ENCODE data around the gene SOS2.

The SOS2 gene

DNA sequence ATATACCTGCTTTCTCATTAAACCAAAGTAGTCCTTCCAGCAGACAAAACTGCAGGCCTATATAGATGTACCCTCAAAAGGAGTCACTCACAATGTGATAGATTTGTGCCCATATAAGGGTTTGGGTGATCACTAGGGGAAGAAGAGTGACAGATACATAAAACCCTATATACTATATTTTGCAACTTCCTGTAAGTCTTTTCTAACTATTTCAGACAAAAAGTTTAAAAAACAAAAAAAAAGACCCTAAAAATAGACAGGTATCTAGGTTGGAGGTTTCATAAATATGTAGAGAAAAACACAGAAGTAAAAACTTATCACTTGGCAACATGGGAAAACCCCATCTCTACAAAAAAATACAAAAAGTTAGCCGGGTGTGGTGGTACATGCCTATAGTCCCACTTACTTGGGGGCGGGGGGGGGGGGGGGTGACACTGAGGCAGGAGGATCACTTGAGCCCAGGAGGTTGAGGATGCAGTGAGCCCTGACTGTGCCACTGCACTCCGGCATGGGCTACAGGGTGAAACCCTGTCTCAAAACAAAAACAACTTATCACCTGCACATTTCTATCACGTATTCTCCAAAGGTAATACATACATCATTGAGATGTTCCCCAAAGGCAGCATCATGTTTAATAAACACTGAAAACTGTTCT, 117.9 kb downstream of the SOS2 start:
- DNase-seq = no peak

DNA sequence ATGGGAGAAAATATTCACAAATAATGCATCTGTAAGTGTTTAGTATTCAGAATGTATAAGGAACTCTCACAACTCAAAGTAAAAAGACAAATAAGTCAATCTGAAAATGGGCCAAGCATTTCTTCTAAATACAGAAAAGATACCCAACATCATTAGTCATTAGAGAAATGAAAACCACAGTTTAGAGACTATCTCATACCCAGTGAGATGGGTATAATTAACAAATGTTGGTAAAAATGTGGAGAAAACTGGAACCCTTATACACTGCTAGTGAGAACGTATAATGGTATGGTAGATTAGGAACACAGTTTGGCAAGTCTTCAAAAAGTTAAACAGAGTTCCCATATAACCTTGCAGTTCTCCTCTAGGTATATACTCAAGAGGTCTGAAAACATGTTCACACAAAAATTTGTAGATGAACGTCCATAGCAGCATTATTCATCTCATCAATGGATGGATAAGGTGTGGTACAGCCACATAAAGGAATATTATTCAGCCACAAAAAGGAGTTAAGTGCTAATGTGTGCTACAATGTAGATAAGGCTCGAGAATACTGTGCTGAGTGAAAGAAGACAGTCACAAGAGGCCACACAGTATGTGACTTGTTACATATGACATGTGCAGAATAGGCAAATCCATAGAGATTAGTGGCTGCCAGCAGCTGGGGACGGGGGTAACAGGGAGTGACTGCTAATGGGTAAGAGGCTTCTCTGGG, 120.9 kb downstream of the SOS2 start:
- DNase-seq = no peak

- DNase-seq = no peak
Observed at GRCh38 chr14:50109342-50109741, 122.0 kb downstream of the SOS2 start.

DNA sequence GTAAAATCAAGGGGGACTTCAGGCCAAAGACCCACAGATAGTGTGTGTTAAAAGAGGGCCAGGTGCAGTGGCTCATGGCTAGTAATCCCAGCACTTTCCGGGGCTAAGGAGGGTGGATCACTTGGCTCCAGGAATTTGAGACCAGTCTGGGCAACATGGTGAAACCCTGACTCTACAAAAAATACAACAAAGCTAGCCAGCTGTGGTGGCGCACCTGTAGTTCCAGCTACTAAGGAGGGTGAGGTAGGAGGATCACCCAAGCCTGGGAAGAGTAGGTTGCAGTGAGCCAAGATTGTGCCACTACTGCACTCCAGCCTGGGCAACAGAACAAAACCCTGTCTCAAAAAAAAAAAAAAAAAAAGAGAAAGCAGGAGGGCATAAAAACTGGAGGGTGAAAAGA, 123.5 kb downstream of the SOS2 start:
- no peak for DNase-seq

DNA sequence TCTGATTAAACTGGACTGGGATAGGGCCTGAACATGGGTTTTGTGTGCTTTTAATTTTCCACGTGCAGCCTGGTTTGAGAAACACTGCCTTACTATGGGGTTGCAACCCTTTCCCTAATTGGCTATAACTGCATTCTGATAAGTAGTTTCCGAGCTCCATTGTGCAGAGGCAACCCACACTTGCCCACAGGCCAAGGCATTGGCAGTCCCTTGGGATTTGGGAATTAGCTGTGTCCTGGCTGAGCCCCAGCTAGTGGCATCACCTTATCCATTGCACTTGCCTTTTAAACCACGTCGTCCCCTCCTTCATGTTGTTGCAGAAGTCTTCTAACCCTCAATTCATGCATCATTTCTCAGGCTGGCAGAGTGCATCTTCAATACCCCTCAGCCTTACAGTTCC, 125.2 kb downstream of the SOS2 start:
- DNase-seq = no peak

DNA sequence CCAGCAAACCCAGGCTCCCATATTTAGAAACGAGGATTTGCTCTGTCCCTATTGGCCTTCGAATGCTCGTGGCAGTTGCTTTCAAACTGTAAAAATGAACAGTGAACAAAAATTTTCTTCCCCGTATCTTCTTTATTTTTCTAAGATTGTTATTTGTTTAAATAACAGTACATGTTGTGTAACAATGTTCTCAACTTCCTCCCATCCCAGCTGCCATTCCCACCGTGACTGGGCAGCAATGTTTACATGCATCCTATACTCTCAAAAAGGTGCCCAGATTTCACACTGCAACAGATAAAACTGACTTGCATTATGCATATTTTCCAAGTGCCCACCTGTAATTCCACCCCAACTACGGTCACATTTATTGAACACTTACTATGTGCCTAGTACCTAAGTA, 127.8 kb downstream of the SOS2 start:
- no peak for DNase-seq

- DNase-seq = no peak
Observed at GRCh38 chr14:50101417-50101816, 130.0 kb downstream of the SOS2 start.

GRCh38 chr14:50100805-50101204, 130.6 kb downstream of the SOS2 start:
- DNase-seq = no peak

DNA sequence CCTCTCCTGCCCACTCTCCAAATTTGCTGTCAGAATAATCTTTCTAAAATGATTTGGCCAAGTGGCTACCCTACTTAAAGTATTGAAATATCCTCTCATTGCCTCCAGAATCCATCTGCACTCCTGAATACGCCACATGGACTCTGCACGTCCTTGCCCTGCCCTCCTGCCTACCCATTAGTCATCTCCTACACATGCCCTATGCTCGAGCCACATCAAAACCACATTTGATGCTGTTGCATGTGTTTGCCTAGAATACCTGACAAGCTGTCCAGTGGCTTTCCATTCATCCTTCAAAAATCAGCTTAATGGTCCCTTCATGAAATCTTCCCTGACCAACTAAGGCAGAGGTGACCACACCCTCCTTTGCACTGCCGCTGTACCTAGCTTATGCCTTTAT, 132.0 kb downstream of the SOS2 start:
- DNase-seq = no peak

- DNase-seq = peak in 1 of 5 experiments; percentile 90
Observed at GRCh38 chr14:50095895-50096294, 135.5 kb downstream of the SOS2 start.

DNA sequence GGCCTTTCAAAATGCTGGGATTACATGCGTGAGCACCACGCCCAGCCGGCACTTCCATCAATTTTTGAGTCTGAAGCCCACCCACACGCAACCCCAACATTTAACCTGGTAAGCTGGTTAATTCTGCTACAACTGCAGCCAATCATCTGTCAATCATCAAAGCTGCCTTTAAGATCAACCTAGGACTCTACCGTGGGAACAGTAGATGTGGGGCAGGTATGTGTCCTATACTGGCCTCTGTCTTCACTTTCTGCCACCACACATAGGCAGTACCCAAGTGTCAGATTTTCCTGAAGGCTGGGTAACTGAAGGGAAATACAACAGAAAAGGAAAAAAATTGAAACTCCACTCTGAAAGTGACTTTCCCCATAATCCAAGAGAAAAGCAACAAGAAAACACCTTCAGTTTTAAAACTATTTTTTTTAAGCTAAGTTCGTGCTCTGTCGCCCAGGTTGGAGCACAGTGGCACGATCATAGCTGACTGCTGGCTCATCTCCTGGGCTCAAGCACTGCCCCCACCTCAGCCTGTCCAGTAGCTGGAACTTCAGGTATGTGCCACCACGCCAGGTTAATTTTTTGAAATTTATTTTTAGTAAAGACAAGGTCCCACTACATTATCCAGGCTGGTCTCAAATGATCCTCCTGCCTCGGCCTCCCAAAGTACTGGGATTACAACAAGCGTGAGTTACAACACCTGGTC, 137.2 kb downstream of the SOS2 start:
- DNase-seq = no peak

- DNase-seq = no peak
Observed at GRCh38 chr14:50093496-50093895, 137.9 kb downstream of the SOS2 start.

- DNase-seq = no peak
Observed at GRCh38 chr14:50092006-50092555, 139.3 kb downstream of the SOS2 start.

- no peak for DNase-seq
Observed at GRCh38 chr14:50091240-50091913, 140.0 kb downstream of the SOS2 start.

DNA sequence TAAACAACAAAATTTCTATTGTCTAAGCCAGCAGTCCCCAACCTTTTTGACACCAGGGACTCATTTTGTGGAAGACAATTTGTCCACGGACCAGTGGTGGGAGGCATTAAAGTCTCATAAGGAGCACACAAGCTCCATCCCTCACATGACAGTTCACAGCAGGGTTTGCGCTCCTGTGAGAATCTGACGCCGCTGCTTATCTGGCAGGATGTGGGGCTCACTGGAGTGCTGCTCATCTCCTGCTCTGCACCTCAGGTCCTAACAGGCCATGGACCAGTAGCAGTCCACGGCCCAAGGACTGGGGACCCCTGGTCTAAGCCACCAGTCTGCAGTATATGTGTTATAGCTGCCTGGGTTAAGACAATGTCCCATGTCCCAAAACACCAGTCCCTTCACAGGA, 142.2 kb downstream of the SOS2 start:
- DNase-seq = peak in 1 of 5 experiments; percentile 55

DNA sequence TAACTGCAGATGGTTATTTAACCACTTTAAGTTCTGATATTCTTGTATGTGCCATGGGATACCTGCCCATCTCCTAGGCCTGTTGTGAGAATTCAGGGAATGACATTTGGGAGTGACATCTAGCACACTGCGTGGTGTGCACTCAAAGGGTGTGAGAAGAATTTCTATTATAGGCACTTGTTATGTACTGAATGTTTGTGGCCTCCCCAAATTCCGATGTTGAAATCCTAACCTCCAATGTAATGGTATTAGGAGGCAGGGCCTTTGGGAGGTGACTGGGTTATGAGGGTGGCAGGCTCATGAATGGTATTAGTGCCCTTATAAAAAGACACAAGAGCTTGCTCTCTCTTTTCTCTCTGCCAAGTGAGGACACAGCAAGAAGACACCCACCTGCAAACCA, 142.6 kb downstream of the SOS2 start:
- DNase-seq = no peak

DNA sequence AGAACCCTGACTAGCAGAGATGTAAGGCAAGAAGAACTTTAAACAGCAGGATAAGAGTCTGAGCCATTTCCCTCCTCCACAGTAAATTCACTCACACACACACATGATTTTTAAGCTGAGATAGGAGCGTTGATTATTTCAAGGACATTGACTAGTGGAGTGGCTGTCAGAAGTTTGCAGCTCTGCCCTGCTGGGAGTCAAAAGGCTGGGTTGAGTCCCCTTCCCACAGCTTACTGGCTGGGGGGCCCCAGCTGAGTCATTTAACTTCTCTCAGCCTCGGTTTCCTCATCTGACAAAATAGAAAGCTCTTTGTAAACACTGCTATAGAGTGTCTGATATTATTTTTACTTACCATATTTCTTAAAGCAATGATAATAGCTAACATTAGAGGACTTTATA, 143.3 kb downstream of the SOS2 start:
- no peak for DNase-seq

DNA sequence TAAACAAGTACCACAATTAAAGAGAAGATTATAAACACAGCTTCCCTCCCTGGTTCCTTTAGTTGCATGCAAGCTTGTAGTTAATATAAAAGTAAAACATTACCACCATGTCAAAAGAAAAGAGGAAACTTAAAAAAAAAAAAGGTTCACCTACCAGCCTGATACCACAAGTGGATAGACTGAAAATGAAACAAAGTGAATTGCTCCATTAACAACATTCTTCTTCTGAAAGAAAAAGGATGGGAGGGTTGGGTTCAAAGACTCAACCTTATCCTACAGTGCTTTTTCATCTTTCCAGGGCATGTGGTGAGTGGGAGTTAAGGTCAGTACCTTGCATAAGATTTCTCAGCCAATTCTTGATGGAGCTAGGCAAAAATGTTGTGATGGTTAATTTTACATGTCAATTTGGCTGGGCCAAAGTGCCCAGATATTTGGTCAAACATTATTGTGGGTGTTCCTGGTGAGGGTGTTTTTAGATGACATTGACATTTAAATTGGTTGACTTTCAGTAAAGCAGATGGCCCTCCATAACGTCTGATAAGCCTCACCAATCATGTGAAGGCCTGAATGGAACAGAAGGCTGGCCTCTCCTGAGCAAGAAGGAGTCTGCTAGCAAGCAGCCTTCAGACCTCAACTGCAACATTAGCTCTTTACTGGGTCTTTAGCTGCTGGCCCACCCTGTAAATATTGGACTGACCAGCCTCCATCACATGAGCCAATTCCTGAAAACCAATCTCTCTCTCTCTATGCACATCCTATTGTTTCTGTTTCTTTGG, 143.8 kb downstream of the SOS2 start:
- peak in 2 of 5 experiments; percentile 47 to 73 for DNase-seq

- no peak for DNase-seq
Observed at GRCh38 chr14:50086321-50086711, 145.1 kb downstream of the SOS2 start.

GRCh38 chr14:50085570-50086320, 145.6 kb downstream of the SOS2 start:
- peak in 2 of 5 experiments; percentile 41 to 44 for DNase-seq

GRCh38 chr14:50084666-50085065, 146.7 kb downstream of the SOS2 start:
- no peak for DNase-seq

Data from T-helper 2 cell (primary cell).